Ovary (tissue), 3 donors: ENCODE measurements around the gene GPSM1.

Experiments
- CTCF ChIP-seq, 3 donors: fragments of 450-650 bp in 2 of 3; fragments of 200-600 bp in 1 of 3; IDR thresholded peaks; one replicate each; pipeline versions ENCODE4 v1.5.1 to v1.8.0; 2016 to 2022; ENCODE audit warnings: antibody characterized with exemption in 3 of 3, mild to moderate bottlenecking in 1 of 3
- POLR2A ChIP-seq: fragments of 450-650 bp; IDR thresholded peaks from one replicate; pipeline ENCODE4 v1.6.1; 2017; ENCODE audit warnings: antibody characterized with exemption, mild to moderate bottlenecking, moderate library complexity
- donor health status: DM: no; HTN: no; CAD: no.

GRCh38 chr9:136302527-136302926 lies 24.8 kb upstream of the GPSM1 start:
- no peak for TF ChIP-seq POLR2A
- no peak for TF ChIP-seq CTCF (IDR thresholded peaks at IDR 0.05)
